Measurements from ENCODE around the gene CAPS. TPM values are rescaled to one million over a fixed set of nuclear protein-coding genes. Genes with fewer than 3 reads are reported as not detected.

CAPS gene
- total RNA-seq, 2 donors from 2014 or later = 9.3 to 15.0 TPM

GRCh38 chr19:5934774-5935472, 20.9 kb downstream of the CAPS start:
- intact Hi-C loops (cut with DNase I) = no loop called here
- TF ChIP-seq CTCF (IDR thresholded peaks at IDR 0.05) = no peak
- Histone ChIP-seq H3K4me1 (peaks cover 3% of the 10 kb centered on the region), H3K4me3 (no peak overlapping the region), H3K9ac (ENCODE audit: low read depth in 2 of 2, low read length in 2 of 2) (no peak overlapping the region), H3K27ac (peak overlapping the region; percentile 41), H3K27me3 (no peaks in the 10 kb centered on the region), H3K9me3 (no peaks in the 10 kb centered on the region), H3K36me3 (no peaks in the 10 kb centered on the region)
- DNase-seq = no peak

- no peak for DNase-seq
- intact Hi-C loops (cut with DNase I) = no loop called here
- H3K27ac ChIP-seq = no peak overlapping the region
- no peaks in the 10 kb centered on the region for H3K36me3 ChIP-seq
- peaks cover 3% of the 10 kb centered on the region for H3K4me1 ChIP-seq
- no peak overlapping the region for H3K4me3 ChIP-seq
- H3K27me3 ChIP-seq = no peaks in the 10 kb centered on the region
- no peaks in the 10 kb centered on the region for H3K9me3 ChIP-seq
- no peak for TF ChIP-seq CTCF (IDR thresholded peaks at IDR 0.05)
- H3K9ac ChIP-seq (ENCODE audit: low read depth in 2 of 2, low read length in 2 of 2) = peak overlapping the region in 1 of 2 donors; percentile 26
Measured at GRCh38 chr19:5935473-5936291, 21.6 kb downstream of the CAPS start.

GRCh38 chr19:5936292-5936592, 22.2 kb downstream of the CAPS start:
- Histone ChIP-seq H3K36me3 (no peaks in the 10 kb centered on the region), H3K27ac (no peak overlapping the region), H3K4me1 (peaks cover 3% of the 10 kb centered on the region), H3K9me3 (no peaks in the 10 kb centered on the region), H3K9ac (ENCODE audit: low read depth in 2 of 2, low read length in 2 of 2) (no peak overlapping the region), H3K4me3 (no peak overlapping the region), H3K27me3 (no peaks in the 10 kb centered on the region)
- intact Hi-C loops (cut with DNase I) = no loop called here
- no peak for DNase-seq
- TF ChIP-seq CTCF (IDR thresholded peaks at IDR 0.05) = no peak

- DNase-seq = no peak
- intact Hi-C loops (cut with DNase I) = no loop called here
- Histone ChIP-seq H3K4me3 (no peak overlapping the region), H3K4me1 (peaks cover 3% of the 10 kb centered on the region), H3K9me3 (no peaks in the 10 kb centered on the region), H3K27ac (no peak overlapping the region), H3K36me3 (no peaks in the 10 kb centered on the region), H3K27me3 (no peaks in the 10 kb centered on the region), H3K9ac (ENCODE audit: low read depth in 2 of 2, low read length in 2 of 2) (no peak overlapping the region)
- TF ChIP-seq CTCF (IDR thresholded peaks at IDR 0.05) = no peak
Measured at GRCh38 chr19:5937550-5937949, 23.5 kb downstream of the CAPS start.

- no peak overlapping the region for H3K9ac ChIP-seq (ENCODE audit: low read depth in 2 of 2, low read length in 2 of 2)
- peaks cover 3% of the 10 kb centered on the region for H3K4me1 ChIP-seq
- no peak for TF ChIP-seq CTCF (IDR thresholded peaks at IDR 0.05)
- no peak overlapping the region for H3K4me3 ChIP-seq
- intact Hi-C loops (cut with DNase I) = no loop called here
- no peak overlapping the region for H3K27ac ChIP-seq
- H3K36me3 ChIP-seq = no peaks in the 10 kb centered on the region
- H3K27me3 ChIP-seq = no peaks in the 10 kb centered on the region
- no peaks in the 10 kb centered on the region for H3K9me3 ChIP-seq
- no peak for DNase-seq
Measured at GRCh38 chr19:5940260-5941208, 26.5 kb downstream of the CAPS start.
